ENCODE data around the gene AATF.

The AATF gene

DNA sequence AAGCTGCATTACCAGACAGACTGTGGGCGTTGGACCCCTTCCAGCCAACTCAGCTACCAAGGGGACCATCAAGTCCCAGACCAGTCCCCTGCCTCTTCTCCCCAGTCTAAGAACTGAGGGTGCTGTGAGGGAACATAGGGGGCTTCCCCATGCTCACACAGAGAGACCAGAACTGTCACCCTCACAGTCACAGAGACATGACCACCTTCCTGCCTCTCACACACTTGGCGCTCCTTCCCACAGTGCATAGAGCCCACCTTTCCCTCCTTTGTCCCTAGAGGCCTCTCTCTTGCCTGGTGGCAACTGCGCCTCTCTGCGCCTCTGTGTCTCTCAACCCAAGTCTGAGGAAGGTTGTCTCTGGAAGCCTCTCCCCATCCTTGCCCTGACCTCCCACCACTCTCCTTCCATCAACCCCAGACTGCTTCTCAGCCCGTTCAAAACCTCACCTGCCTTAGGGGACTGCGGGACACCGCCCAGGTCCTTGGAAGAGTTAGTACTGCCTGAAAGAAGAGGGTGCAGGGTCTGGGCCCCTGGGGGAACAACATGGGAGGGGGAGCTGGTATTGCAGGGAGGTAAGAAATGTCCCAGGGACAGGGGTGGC is 17.6 kb upstream of the AATF start:
- no peak for DNase-seq (ENCODE audit: low read depth in 2 of 2)

DNA sequence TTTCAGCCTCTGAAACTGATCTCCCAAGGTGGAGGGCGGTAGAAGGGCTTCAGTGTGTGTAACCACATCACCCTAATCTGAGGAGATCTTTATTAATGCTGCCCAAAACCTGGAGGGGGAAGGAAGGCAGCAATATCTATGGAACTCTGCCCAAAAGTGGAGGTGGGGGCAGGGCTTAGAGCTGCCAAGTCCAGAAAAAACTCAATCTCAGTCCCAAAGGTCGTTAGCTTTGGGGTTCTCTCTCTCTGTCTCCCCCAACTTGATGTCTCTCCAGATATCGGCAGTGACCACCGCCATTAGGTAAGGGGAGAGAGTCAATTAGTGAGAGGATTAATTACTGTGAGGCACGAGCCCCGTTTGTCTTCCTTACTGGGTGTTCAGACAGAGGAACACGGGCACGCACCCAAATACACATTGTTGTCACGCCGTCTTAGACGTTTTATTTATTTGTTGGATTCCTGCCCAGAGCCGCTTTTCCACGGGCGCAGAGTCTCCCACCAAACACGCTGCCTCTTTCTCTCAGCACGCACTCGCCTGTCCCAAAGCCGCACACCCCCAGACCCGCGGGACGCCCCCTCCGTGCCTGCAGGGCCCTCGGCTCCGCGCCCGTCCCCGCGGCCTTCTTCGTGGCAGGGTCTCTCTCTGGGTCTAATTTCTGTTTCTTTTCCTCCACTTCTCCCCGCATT is 16.9 kb upstream of the AATF start:
- DNase-seq (ENCODE audit: low read depth in 2 of 2) = no peak

DNA sequence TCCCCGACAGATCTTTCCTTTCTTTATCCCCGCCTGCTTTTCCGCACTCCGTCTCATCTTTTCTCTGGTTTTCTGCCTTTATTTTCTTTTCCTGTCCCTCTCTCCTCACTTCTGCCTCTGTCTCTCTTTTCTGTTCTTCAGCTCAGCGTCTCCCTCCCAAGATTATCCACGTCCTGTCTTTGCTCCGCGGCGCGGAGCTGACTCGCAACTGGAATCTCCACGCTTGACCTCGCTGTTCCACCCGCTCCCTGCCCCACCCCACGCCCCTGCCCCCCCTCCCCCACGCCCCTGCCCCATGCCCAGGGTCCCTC is 16.4 kb upstream of the AATF start:
- DNase-seq (ENCODE audit: low read depth in 2 of 2) = no peak

DNA sequence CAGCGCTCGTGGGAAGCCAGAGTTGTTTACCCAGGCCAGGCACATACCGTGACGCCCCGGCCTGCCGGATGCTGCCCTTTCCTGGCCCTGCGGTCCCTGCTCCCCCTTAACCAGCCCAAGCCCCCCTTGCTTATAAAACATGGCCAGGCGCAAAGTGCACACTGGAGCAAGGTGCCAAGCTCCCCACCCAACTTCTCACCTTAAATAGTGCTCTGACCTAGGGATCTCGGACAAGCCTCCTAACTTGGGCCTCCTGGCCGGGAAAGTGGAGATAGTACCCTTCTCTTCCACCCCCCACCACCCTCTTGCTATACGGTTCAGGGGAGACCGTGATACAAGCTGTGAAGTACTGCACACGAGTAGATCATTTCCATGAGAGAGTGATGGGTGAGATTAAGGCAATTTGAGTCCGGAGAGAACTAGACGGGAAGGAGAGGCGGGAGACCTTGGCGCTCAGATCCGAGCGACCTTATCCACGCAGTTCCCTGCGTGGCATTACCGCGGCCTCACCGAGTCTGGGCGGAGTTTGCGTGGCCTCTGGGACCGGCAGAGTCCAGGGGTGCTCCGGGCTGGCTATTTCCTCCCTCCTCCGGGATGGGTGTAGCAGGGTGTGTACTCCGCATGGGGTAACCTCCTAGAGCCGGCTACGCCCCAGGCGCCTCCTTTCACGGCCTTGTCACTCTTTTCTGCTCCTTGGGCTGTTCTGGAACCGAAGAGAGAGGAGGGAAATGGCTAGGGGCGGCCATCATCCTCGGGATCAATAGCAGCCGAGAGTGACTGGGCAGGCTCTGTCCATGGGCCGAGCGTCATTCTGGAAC is 15.9 kb upstream of the AATF start:
- no peak for DNase-seq (ENCODE audit: low read depth in 2 of 2)

DNA sequence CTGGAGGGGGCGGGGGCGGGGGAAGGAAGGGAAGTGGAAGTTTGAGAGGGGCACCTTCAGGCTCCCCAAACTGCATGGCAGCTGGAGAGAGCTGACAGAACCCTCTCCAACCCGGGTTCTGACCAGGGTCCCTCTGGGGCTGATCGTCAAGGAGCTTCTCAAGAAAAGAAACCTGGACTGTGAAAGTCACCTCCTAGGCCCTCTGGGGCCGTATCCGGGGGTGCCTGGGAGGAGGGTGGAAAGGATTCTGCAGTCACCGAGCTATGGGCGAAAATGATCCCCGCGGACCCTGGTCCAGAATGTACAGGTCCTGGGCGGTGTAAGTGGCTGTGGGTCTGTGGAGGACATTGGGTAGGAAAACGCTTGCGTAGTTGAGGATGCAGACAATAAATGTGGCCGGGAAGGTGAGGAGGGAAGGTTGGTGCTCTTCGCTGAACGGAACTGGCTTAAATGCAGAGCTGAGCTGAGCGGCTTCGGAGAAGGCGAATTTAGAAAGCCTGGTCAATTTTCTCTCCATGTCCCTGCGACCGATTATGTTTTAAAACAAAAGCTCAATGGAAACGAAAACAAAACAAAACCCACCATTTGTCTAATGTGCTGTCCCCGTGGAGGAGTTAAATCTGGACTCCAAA is 15.1 kb upstream of the AATF start:
- no peak for DNase-seq (ENCODE audit: low read depth in 2 of 2)

DNA sequence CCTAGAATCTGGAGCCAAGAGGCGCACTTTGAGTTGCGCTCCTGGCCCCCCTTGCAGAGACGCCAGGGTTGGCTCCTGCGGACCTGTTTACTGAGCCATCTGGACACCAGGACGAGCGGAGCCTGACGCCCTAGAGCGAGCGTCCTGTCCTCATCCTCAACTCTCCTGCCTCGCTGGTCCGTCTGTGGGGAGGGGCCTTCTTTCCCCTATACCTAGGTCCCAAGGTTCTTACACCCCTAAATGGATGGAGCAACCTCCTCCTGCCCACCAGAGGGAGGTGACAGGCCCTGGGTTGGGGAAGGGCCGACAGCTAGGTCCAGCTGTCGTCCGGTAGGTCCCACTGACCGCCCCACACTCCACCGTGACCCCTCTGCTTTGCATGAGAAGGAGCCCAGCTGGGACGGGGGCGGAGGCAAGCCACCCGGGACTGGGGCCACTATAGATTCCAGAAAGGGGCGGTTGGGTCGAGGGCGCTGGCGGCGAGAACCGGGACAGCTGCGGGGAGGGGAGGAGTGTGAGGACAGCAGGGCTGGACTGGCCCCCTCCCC is 14.5 kb upstream of the AATF start:
- no peak for DNase-seq (ENCODE audit: low read depth in 2 of 2)

DNA sequence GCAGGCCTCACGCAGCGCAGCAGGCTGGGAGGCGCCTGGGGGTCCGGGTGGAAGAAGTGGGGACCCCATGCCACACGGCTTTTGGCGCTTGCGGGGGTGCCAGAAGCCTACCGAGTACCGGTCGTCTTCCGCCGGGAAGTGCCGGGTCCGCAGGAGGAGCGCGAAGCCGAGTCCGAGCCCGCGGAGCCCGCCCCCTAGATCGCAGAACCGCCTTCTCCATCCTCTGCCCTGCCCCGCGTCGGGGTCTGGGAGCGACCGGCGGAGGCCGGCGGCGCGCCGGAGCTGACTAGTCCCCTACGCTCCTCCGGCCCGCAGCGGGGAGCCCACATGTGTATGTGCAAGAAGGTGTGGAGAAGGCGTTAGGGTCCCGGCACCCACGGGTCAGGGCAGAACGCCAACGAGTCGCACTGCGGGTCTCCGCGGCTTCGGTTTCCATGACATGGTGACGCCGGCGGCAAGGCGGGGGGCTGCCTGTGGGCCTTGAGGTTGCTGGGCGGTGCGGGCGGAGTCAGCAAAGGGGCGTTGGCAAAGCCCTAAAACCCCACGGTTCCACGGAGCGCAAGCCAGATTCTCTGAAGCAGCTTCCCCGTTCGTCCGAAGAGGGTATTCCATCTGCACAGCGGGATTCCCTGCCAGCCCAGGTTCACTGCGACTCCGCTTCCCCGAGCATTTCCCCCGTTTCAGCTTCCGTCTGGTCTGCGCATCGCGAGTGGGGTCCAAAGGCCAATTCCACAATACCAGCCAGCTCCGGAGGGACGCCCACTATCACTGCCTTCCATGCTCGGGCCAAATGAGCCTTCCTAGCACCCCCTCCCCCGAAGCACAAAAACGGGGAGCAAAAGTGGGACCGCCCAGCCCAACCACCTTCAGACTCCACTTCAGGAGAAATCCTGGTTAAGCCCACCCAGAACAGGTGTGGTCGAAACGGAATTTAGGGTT is 13.8 kb upstream of the AATF start:
- DNase-seq (ENCODE audit: low read depth in 2 of 2) = no peak

DNA sequence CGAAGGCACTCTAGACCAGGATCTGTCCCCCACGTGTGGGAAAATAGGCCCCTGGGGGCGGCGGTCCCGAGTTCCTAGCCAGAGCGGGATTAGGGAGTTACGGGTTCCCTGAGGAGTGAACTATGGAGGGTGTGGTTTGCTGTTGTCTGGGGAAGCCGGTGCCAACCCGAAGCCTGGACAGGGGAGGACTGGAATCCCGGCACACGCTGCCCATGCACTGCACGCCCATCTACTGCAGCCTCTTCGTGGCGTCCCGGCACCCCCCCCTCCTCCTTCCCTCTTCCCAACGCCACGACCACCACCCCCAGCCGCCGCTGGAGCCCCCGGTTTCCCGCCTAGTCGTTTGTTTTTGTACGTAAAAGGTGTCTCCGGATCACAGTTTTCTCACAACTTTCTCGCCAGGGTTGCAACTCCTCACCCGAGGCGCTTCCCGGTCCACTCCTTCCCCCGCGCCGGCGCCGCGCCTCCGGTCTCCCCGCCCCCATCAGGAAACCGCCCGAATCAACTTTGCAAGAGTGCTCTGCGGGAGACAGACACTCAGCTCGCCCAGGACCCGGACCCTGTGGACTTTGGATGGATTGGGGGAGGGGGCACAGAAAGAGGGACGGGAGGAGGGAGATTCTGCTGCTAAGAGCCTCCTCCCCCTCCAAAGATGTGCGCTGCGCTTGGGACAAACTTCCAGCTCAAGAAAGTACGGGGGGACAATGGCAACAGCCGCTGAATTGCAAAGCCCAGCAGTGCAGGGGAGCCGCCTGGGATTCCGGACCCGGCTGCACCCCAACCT is 12.9 kb upstream of the AATF start:
- no peak for DNase-seq (ENCODE audit: low read depth in 2 of 2)

DNA sequence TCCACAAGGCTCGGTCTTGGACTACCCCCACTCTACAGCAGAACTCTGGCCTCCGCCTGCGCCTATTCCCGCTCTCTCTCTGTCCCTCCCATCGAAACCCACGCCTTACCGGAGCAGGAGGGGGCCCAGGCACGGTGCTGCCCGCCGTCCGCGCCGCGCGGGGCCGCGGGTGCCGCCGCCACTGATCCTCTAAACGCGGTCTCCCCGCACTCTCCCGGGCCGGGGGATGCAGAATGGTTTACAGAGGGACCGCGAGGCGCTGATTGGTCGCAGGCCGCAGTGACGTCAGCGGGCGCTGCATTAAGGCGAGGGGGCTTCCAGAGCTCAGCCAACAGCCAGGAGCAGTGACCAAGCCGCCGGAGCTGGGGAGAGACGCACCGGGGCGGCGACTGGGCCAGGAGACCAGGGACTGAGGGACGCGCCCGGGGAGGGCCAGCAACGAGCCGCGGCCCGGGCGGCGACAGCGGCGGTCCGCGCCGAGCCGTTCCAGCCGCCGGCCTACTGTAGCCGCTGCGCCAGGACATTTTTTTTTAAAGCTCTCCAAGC is 12.2 kb upstream of the AATF start:
- no peak for DNase-seq (ENCODE audit: low read depth in 2 of 2)

DNA sequence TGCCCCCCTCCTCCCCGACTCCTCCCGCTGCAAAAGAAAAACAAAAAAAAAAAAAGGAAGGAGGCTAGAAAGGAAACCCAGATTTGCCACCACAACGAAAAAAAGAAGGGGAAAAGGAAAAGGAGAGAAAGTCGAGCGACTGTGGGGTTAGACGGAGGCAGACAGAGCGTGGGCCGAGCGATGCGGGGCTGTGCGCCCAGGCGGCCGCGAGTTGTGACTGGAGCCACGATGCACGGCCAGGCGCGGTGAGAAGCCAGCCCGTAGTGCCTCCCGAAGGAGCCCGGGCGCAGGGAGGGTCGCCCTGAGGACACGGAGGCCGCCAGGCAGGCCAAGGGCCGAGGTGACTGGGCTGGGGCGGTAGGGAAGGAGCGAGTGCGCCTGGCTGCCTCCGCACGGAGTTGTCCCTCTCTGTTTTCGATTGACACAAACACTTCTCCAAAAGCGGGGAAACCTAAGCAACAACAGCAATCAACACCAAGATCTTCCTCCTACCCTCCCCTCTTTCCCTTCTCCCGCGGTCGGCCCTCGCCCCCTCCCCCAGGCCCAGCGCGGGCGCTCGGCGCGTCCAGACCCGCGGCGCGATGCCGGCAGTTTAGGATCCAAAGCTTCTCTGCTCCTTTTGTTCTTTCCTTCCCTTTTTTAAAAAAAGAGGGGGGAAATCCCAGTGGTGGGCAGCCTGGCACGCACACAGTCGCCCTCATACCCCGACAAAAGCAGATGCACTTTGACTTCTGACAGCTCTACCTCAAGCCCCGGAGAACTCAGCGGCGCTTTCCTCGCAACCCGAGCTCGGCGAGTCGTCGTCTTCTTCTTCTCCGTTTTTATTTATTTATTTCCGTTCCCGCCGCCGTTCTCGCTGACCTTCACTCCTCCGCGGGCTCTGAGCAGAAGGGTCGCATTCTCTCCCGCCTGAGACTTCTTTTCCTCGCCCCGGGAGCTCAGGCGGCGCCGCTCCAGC is 11.5 kb upstream of the AATF start, which contains the start of gene LHX1:
Gene LHX1 (plus strand): TSS at position 475 of the 958 bp plus-strand sequence. CDS start 723 bp downstream, outside the sequence.
- no peak for DNase-seq (ENCODE audit: low read depth in 2 of 2)

DNA sequence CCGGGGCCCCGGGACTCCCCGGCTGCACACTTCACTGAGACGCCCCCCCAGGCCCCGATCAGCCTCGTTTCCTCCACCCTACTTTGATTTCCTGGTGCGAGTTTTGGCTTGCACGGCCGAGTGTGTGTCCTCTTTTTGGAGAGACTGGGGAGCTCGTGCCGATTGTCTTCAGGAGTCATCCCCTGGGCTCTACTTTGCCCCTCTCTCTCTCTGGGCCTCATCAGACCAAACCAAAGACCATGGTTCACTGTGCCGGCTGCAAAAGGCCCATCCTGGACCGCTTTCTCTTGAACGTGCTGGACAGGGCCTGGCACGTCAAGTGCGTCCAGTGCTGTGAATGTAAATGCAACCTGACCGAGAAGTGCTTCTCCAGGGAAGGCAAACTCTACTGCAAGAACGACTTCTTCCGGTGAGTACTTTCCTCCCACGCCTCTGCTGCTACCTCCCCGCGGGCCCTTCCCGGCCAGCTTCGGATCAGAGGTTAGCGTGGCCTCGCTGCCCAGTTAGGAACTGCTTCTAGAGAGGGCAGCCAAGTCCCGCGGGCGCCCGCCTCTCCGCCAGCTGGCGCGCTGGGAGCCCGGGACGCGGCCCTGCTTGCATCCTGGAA is 10.7 kb upstream of the AATF start:
- DNase-seq (ENCODE audit: low read depth in 2 of 2) = no peak

DNA sequence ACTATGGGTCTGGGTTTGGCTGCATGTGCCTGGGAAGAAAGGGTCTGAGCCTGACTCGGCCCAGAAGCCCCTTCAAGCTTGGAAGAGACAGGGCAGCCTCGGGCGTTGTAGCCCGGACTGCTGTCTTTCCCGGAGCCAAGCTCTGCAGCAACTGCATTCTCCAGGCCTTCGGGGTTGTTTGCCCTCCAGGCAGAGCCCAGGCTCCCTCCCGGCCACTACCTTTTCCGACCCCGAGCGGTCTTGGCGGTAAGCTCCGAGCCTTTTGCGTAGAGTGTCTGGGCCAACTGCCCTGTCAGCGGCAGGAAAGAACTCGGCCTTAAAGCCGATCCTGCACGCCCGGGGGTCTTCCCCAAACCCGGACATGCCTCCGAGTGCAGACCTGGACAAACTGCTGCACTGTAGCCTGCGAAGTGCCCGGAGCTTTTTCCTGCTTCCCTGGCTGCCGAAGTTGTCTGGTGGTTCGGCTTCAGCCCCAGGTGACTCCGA is 10.1 kb upstream of the AATF start:
- no peak for DNase-seq (ENCODE audit: low read depth in 2 of 2)

DNA sequence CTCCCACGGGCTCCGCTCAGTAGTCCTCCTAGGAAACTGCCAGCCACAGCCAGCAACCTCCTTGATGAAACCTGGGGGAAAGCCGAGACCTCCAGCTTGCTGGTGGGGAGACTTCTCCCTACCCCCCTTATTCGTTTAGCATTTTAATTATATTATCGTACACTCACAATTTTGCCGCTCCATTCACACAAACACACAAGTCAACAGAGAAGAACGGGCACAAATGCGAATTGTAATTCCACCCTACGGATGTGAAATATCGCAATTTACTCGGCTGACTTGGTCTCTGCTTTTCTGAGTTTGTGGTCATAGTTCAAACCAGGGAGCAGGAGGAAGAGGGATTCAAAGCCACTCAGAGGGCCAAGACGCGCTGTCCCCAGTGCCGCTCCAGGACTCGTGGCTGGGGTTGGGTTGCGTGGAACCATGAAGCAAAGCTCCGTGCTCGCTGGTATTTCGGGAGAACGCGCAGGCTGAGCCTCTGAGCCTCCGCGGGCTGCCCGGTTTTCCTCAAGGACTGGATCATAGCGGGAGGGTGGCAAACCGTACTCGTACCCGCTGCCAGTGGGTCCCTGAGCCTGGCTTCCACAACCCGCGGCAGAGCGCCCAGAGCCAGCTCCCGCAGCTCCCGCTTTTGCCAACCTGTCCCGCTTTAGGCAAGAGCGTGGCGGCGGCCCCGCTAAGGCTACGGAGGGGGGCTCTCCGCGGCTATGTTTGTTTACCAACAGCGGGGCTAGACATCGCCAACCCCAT is 9.5 kb upstream of the AATF start:
- DNase-seq (ENCODE audit: low read depth in 2 of 2) = no peak

DNA sequence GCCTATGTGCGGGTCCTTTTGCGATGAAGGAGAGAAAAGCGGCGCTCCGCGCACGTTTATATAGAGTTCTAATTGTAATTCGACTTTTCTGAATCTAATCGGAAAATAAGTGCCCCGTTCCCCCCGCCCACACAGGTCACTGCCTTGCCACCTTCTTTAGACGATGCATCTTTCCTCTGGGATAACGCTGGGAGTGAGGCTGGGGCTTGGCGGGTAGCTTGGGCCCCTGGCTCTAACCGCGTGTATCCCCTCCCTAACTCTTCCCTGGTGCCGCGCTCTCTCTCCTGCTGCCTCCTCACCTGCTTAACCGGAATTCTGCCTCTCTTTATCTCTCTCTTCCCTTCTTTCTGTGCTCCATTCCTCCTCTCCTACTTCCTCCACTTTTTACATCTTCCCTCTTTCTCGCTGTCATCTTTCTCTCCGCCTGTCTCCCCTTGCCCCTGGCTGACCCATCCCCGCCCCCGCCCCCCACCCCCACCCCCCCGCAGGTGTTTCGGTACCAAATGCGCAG is 8.9 kb upstream of the AATF start:
- DNase-seq (ENCODE audit: low read depth in 2 of 2) = no peak

DNA sequence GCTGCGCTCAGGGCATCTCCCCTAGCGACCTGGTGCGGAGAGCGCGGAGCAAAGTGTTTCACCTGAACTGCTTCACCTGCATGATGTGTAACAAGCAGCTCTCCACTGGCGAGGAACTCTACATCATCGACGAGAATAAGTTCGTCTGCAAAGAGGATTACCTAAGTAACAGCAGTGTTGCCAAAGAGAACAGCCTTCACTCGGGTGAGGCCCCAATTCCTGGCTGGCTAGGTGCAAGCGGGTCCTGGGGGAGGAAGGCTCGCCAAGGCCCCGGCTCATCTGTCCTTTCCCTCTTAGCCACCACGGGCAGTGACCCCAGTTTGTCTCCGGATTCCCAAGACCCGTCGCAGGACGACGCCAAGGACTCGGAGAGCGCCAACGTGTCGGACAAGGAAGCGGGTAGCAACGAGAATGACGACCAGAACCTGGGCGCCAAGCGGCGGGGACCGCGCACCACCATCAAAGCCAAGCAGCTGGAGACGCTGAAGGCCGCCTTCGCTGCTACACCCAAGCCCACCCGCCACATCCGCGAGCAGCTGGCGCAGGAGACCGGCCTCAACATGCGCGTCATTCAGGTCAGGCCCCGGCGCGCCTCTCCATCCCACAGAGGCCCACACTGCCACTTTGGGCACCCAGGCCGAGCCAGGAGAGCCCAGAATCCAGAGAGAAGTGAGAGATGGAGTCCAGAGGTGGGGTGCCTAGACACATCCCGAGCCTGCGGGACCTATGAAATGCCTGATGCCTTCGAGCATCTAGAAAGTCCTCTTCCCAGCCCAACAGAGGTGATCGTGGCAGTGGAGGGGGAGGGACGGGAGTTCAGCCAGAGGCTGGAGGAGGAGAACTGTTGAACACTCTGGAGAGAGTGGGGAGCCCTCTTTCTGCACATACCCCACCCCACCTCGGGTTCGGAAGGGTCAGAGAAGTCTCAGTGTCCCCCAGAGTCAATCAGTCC is 8.2 kb upstream of the AATF start:
- DNase-seq (ENCODE audit: low read depth in 2 of 2) = no peak
